Heart left ventricle (tissue), 16 donors: ENCODE measurements around the gene ARHGDIB. TPM values are rescaled to one million over a fixed set of nuclear protein-coding genes. Genes with fewer than 3 reads are reported as not detected.

Experiments used
- ATAC-seq, 4 donors: fragments of 200-7000 bp; cut with Tn5 transposase; one replicate each; pipeline ENCODE4 v1.9.1; 2020 to 2022; ENCODE audit warnings: moderate library complexity in 4 of 4, mild to moderate bottlenecking in 3 of 4, moderate number of reproducible peaks in 1 of 4
- DNase-seq, 5 donors: peaks; one replicate each; pipeline ENCODE4 v3.0.0-alpha.2; 2020
- H3K27ac ChIP-seq, 12 donors: fragments of 200-600 bp; sonication (generic) in 4 of 12; one replicate each; pipeline versions ENCODE4 v1.5.0 to v1.8.0; 2016 to 2022; ENCODE audit warnings: mild to moderate bottlenecking in 2 of 12
- H3K27me3 ChIP-seq, 9 donors: fragments of 200-600 bp; sonication (generic) in 2 of 9; one replicate each; pipeline versions ENCODE4 v1.5.1 to v1.8.0; 2016 to 2022; ENCODE audit warnings: mild to moderate bottlenecking in 3 of 9
- H3K36me3 ChIP-seq, 9 donors: fragments of 200-600 bp; sonication (generic) in 2 of 9; one replicate each; pipeline versions ENCODE4 v1.5.0 to v1.8.0; 2018 to 2022; ENCODE audit warnings: mild to moderate bottlenecking in 2 of 9
- H3K4me1 ChIP-seq, 12 donors: fragments of 200-600 bp; sonication (generic) in 4 of 12; one replicate each; pipeline versions ENCODE4 v1.5.0 to v1.8.0; 2016 to 2022; ENCODE audit warnings: mild to moderate bottlenecking in 3 of 12
- H3K4me3 ChIP-seq, 12 donors: fragments of 200-600 bp; sonication (generic) in 4 of 12; one replicate each; pipeline versions ENCODE4 v1.5.0 to v1.8.0; 2017 to 2022; ENCODE audit warnings: mild to moderate bottlenecking in 9 of 12, moderate library complexity in 4 of 12
- H3K9me3 ChIP-seq, 12 donors: fragments of 200-600 bp; sonication (generic) in 4 of 12; one replicate each; pipeline versions ENCODE4 v1.5.0 to v1.8.0; 2016 to 2022; ENCODE audit warnings: mild to moderate bottlenecking in 1 of 12
- CTCF ChIP-seq, 12 donors: fragments of 200-600 bp; sonication (generic) in 4 of 12; IDR thresholded peaks; one replicate each; pipeline versions ENCODE4 v1.5.0 to v1.8.0; 2018 to 2022; ENCODE audit warnings: antibody characterized with exemption in 12 of 12, mild to moderate bottlenecking in 5 of 12
- POLR2A ChIP-seq, 2 donors: fragments of 450-650 bp; IDR thresholded peaks; one replicate each; pipeline ENCODE4 v1.6.1; 2017; ENCODE audit warnings: antibody characterized with exemption in 2 of 2, mild to moderate bottlenecking in 2 of 2, moderate library complexity in 2 of 2
- WGBS, 4 donors: extraction: QIAGEN DNeasy Blood & Tissue Kit in 2 of 4; methylation state at CpG; one replicate each; pipeline versions ENCODE4 v1.1.5 to v1.1.7; 2013 to 2018; 5-methylcytosine and 5-hydroxymethylcytosine counted together
- intact Hi-C, 10 donors: fragments of 100-400 bp; cut with DNase I; formaldehyde crosslinking; loops; one replicate each; pipeline versions ENCODE4 v1.11.1 to v1.14.2; 2022
- polyA plus RNA-seq, 2 donors: library from polyadenylated mRNA; stranded (reverse); fragments of 200-250 nt; gene quantifications; one replicate each; pipeline ENCODE4 v1.2.3, GENCODE V29; 2013
- total RNA-seq, 9 donors: library from RNA; depleted of rRNA in 2 of 9; stranded (reverse); fragments of >200 nt in 2 of 9; fragmentation: NEBNext Ultra II Directional in 3 of 9; extraction: Animal tissue kit (Norgen Biotek cat#: 25700) in 3 of 9; gene quantifications; one replicate each; pipeline versions ENCODE4 v1.1.0 to v1.2.4, GENCODE V29; 2016 to 2023
- donor health status: ischemic (EF 13 %, LVEDD 7.1; RV severe dilation, severe dysfunction).
- donor health status: healthy with polysubstance abuse.
- donor health status: DM: no; HTN: yes; CAD: no.
- donor health status: DM: no; HTN: no; CAD: no.
- donor health status: ischemic (EF 25% LVEDD 6.9; RV normal size, moderate dysfunction).
- donor health status: ischemic (EF 25% LVEDD 5.7; RV mildly dilated, moderate dysfunction).
- donor health status: healthy.
- donor health status: DM: yes; HTN: yes; CAD: no.
- donor health status: ischemic (EF 35%, LVEDD 5.7; RV mildly dilated, moderate dysfunction).
- donor health status: nonischemic (EF 11% LVEDD 7.7; RV severe dilation, severe dysfunction).
- donor health status: DM: yes; HTN: yes; CAD: no.
- donor health status: PGD.
- donor health status: ischemic (EF 29% LVEDD 5.4; RV normal size, mild dysfunction).
- donor health status: nonischemic (EF 23%, LVEDD 6.1; RV moderate dilation, normal function).

The ARHGDIB gene
- total and polyA plus RNA-seq, 11 donors: 30.5 to 256 (median 65.8) TPM

GRCh38 chr12:14906114-14906513, 55.3 kb downstream of the ARHGDIB start:
- intact Hi-C loops: loop anchor here in 2 of 10 donors (5.0 kb wide), 2 partner anchors 36 to 56 kb away; partner anchors contain the start of gene ARHGDIB (in 1 of the 2)
- H3K27me3 ChIP-seq: no peaks in the 10 kb centered on the region
- no peak for TF ChIP-seq CTCF (IDR thresholded peaks at IDR 0.05)
- no peak for TF ChIP-seq POLR2A (IDR thresholded peaks at IDR 0.05)
- WGBS, 4 donors: 78 to 85% (median 82%) methylated on average over 5 of the region's 5 CpGs
- H3K4me1 ChIP-seq: peaks cover 0 to 52% (median 33%) of the 10 kb centered on the region in 12 donors
- H3K27ac ChIP-seq: peak overlapping the region; percentile 33 to 79 (median 67)
- ATAC-seq: no peak
- H3K9me3 ChIP-seq: no peaks in the 10 kb centered on the region
- H3K4me3 ChIP-seq: no peak overlapping the region
- H3K36me3 ChIP-seq: no peaks in the 10 kb centered on the region
- DNase-seq: no peak

- H3K36me3 ChIP-seq: no peaks in the 10 kb centered on the region
- peak; percentile 43 to 81 (median 72) for ATAC-seq
- H3K27ac ChIP-seq: peak overlapping the region; percentile 33 to 79 (median 67)
- WGBS, 4 donors: 18 to 31% (median 21%) methylated on average over 5 of the region's 5 CpGs
- intact Hi-C loops: loop anchor here in 2 of 10 donors (5.0 kb wide), 2 partner anchors 37 to 57 kb away; partner anchors contain the start of gene ARHGDIB (in 1 of the 2)
- peaks cover 0 to 59% (median 36%) of the 10 kb centered on the region in 12 donors for H3K4me1 ChIP-seq
- peak overlapping the region in 6 of 12 donors; percentile 3 to 28 (median 14) for H3K4me3 ChIP-seq
- H3K9me3 ChIP-seq: no peaks in the 10 kb centered on the region
- H3K27me3 ChIP-seq: no peaks in the 10 kb centered on the region
- TF ChIP-seq CTCF (IDR thresholded peaks at IDR 0.05) (no peak), POLR2A (IDR thresholded peaks at IDR 0.05) (no peak)
- DNase-seq: peak in 4 of 5 donors; percentile 41 to 70 (median 60)
These were observed 56.0 kb downstream of the ARHGDIB start for GRCh38 chr12:14905269-14906004.

DNA sequence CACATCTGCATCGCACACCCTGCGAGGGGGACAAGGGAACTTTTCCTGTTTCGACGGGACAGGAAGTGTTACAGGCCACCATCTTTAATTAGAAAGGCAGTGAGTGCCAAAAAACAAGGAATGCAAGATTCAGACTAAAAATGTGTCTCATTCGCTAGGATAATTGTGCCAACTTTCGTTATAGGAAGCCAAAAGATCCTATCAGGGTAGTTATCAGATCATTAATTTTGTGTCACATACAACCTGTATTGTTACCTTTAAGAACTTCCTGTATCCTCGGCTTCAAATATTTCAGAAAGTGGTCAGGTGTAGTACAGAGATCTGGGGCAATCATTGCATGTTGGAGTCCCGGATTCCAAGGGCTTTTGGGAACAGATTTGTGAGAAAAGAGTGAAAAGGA, 56.5 kb downstream of the ARHGDIB start:
- Histone ChIP-seq H3K9me3 (no peaks in the 10 kb centered on the region), H3K27me3 (no peaks in the 10 kb centered on the region), H3K4me3 (peak overlapping the region in 7 of 12 donors; percentile 3 to 28 (median 13)), H3K4me1 (peaks cover 0 to 59% (median 36%) of the 10 kb centered on the region in 12 donors), H3K27ac (peak overlapping the region; percentile 33 to 79 (median 67)), H3K36me3 (no peaks in the 10 kb centered on the region)
- 38 to 60% (median 46%) methylated on average over 8 of the region's 8 CpGs for WGBS, 4 donors
- ATAC-seq: no peak
- TF ChIP-seq POLR2A (IDR thresholded peaks at IDR 0.05): no peak
- no peak for TF ChIP-seq CTCF (IDR thresholded peaks at IDR 0.05)
- intact Hi-C loops: loop anchor here in 4 of 10 donors (5.0 kb wide), 4 partner anchors 37 to 57 kb away; partner anchors contain the start of gene ARHGDIB (in 1 of the 4)
- no peak for DNase-seq

DNA sequence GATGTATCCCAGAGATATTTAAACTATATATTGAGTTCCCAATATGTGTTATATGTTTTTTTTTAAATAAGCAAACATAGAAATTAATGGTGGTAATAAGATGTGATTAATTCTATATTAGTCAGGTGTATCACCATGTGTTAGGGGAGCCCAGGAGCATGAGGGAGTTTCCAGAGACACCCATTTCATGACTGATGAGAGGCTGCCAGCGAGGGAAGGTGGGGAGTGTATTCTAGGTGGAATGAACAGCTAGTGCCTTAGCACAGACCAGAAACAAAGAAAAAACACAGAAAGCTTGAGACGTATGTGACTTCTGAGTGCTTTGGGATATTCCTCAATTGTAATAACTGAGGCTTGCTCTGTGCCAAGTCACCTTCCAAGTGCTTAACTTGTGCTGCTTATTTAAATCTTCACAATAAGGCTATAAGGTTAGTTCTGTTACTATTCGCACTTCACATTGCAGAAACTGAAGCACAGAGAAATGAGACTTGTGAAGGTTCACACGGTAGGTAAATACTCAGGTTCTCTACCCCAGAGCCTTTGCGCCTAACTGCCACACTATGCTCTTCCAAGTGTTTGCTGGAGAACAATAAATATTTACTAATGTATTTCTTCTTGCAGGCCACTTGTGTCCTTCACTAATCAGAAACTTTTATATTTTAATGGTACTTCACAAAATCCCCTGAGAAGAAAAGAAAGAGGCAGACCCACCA, 57.9 kb downstream of the ARHGDIB start:
- no peak for DNase-seq
- Histone ChIP-seq H3K27me3 (no peaks in the 10 kb centered on the region), H3K4me3 (no peak overlapping the region), H3K9me3 (no peaks in the 10 kb centered on the region), H3K36me3 (no peaks in the 10 kb centered on the region), H3K27ac (peak overlapping the region in 6 of 12 donors; percentile 29 to 79 (median 66)), H3K4me1 (peaks cover 0 to 59% (median 36%) of the 10 kb centered on the region in 12 donors)
- TF ChIP-seq CTCF (IDR thresholded peaks at IDR 0.05) (no peak), POLR2A (IDR thresholded peaks at IDR 0.05) (no peak)
- no peak for ATAC-seq
- intact Hi-C loops: loop anchor here in 2 of 10 donors (5.0 kb wide), 2 partner anchors 44 to 49 kb away; no protein-coding TSS in a partner anchor
- WGBS, 4 donors: 92 to 94% (median 93%) methylated on average over 5 of the region's 5 CpGs
